Measurements from ENCODE around the gene ELMO1. TPM values are rescaled to one million over a fixed set of nuclear protein-coding genes. Genes with fewer than 3 reads are reported as not detected.
"Not testable (repeated sequence)": the region's sequence is repeated elsewhere in the genome, so short reads cannot be mapped to it uniquely, and the experiment has no call there.

The ELMO1 gene
- total RNA-seq, 6 donors from 2014 or later, result 51.4 to 204 (median 73.7) TPM

DNA sequence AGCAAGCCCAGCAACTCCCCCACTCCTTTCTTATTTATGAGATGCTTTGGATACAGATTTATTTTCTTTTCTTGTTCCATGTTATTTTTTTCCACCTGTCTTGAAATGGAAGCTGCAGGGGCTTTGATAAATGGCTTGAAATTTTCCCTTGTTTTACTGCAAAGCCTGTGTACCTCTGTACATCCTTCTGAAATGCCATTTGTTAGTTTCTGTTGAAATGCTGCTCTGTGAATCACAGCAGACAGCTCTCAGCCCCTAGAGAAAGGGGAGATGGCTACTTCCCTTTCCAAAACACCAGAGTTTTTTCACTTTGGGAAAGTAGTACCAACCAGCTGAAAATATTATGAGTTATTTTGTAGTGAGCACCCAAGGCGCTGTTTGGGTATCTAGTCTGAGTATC lies 304.2 kb downstream of the ELMO1 start:
- ATAC-seq (ENCODE audit: low FRiP score in 2 of 2) (no peak), DNase-seq (no peak)
- Histone ChIP-seq H3K27me3 (no peaks in the 10 kb centered on the region), H3K36me3 (no peaks in the 10 kb centered on the region), H3K4me3 (no peak overlapping the region), H3K9me3 (peaks cover 0 to 13% (median 10%) of the 10 kb centered on the region in 4 donors), H3K4me1 (no peaks in the 10 kb centered on the region), H3K27ac (no peak overlapping the region)
- TF ChIP-seq POLR2AphosphoS5 (IDR thresholded peaks at IDR 0.05) (no peak), POLR2A (IDR thresholded peaks at IDR 0.05) (no peak), EP300 (IDR thresholded peaks at IDR 0.05) (no peak)
- TF ChIP-seq, protein P1, sequence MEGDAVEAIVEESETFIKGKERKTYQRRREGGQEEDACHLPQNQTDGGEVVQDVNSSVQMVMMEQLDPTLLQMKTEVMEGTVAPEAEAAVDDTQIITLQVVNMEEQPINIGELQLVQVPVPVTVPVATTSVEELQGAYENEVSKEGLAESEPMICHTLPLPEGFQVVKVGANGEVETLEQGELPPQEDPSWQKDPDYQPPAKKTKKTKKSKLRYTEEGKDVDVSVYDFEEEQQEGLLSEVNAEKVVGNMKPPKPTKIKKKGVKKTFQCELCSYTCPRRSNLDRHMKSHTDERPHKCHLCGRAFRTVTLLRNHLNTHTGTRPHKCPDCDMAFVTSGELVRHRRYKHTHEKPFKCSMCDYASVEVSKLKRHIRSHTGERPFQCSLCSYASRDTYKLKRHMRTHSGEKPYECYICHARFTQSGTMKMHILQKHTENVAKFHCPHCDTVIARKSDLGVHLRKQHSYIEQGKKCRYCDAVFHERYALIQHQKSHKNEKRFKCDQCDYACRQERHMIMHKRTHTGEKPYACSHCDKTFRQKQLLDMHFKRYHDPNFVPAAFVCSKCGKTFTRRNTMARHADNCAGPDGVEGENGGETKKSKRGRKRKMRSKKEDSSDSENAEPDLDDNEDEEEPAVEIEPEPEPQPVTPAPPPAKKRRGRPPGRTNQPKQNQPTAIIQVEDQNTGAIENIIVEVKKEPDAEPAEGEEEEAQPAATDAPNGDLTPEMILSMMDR (IDR thresholded peaks at IDR 0.05), result no peak
- 96 to 100% methylated on average over 1 of the region's 1 CpG for WGBS, 2 donors

DNA sequence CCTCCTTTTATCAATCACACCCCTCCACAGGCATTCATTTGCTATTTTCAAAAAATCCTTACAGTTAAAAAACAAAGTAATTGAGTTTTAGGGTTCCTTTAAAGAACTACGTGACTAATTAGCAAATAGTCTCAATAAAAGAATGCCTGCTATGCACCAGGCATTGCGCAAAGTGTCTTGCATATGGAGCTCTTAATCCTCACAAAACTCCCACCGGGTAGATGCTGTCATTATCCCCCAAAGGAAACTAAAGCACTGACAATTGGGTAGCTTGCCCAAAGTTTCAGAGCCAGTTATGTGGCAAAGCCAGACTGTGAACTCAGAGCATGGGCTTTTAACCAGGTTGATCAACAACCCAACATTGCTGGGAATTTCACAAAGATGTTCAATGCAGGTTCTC lies 305.7 kb downstream of the ELMO1 start:
- no peaks in the 10 kb centered on the region for H3K36me3 ChIP-seq
- H3K27ac ChIP-seq, result no peak overlapping the region
- 74 to 78% methylated on average over 3 of the region's 3 CpGs for WGBS, 2 donors
- DNase-seq (no peak), ATAC-seq (ENCODE audit: low FRiP score in 2 of 2) (no peak)
- H3K9me3 ChIP-seq, result peaks cover 0 to 17% (median 13%) of the 10 kb centered on the region in 4 donors
- no peak overlapping the region for H3K4me3 ChIP-seq
- H3K27me3 ChIP-seq, result no peaks in the 10 kb centered on the region
- TF ChIP-seq, protein P1 (IDR thresholded peaks at IDR 0.05), result no peak
- TF ChIP-seq EP300 (IDR thresholded peaks at IDR 0.05) (no peak), POLR2AphosphoS5 (IDR thresholded peaks at IDR 0.05) (no peak), POLR2A (IDR thresholded peaks at IDR 0.05) (no peak)
- H3K4me1 ChIP-seq, result no peaks in the 10 kb centered on the region

DNA sequence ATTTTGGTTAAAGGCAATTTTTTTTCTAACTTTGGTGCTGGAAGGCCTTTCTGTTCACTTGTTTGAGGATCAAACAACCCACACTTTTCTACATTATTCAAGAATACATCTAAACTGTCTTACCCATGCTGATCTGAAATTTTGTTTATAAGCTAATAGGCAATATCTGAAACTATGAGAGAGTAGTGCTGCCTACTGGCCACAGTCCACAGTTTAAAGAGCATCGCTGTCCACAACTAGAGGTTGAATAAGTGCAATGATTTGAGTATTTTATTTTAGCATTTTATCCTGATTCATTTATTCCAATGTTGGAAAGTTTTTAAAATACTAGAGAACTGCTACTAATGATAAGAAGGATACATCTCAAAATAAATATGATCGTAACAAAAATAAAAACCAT lies 306.9 kb downstream of the ELMO1 start:
- TF ChIP-seq POLR2AphosphoS5 (IDR thresholded peaks at IDR 0.05) (no peak), POLR2A (IDR thresholded peaks at IDR 0.05) (no peak), EP300 (IDR thresholded peaks at IDR 0.05) (no peak)
- TF ChIP-seq, protein P1 (IDR thresholded peaks at IDR 0.05), result no peak
- Histone ChIP-seq H3K27me3 (no peaks in the 10 kb centered on the region), H3K4me3 (no peak overlapping the region), H3K4me1 (no peaks in the 10 kb centered on the region), H3K36me3 (no peaks in the 10 kb centered on the region), H3K27ac (no peak overlapping the region), H3K9me3 (peaks cover 0 to 17% (median 13%) of the 10 kb centered on the region in 4 donors)
- no peak for DNase-seq
- ATAC-seq (ENCODE audit: low FRiP score in 2 of 2), result no peak
- WGBS, 2 donors, result 98 to 100% methylated on average over 2 of the region's 2 CpGs

DNA sequence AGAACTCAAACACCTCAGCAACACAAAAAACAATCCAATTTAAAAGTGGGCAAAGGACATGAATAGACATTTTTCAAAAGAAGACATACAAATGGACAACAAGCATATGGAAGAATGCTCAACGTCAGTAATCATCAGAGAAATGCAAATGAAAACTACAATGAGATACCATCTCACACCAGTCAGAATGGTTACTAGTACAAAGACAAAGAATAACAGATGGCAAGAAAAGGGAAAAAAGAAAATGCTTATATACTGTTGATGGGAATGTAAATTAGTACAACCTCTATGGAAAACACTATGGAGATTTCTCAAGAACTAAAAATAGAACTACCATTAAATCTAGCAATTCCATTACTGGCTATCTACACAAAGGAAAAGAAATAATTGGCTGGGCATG lies 314.8 kb downstream of the ELMO1 start:
- H3K27ac ChIP-seq; H3K4me1 ChIP-seq; H3K9me3 ChIP-seq; H3K27me3 ChIP-seq; DNase-seq; H3K4me3 ChIP-seq; ATAC-seq (ENCODE audit: low FRiP score in 2 of 2): not testable (repeated sequence)
- 75 to 89% methylated on average over 1 of the region's 1 CpG for WGBS, 2 donors
- H3K36me3 ChIP-seq, result peaks cover 0 to 16% (median 0%) of the 10 kb centered on the region in 4 donors

DNA sequence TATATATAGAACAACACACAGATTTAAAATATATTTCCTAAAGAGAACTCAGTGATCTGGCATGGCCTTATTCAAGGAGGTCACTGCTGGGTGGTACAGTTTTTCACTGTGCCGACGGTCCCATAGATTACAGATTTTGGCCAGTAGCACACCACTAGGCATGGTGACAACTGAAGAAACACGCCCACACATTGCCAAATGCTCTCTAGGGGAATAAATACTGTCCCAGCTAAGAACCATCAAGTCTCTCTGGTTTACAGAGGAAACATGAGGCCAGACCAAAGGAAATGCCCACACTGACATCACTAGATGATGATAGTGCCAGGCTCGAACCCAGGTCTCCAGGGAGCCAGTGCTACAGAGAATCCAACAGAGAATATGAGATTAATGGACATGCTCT lies 316.8 kb downstream of the ELMO1 start:
- 85 to 88% methylated on average over 4 of the region's 4 CpGs for WGBS, 2 donors
- Histone ChIP-seq H3K9me3 (no peaks in the 10 kb centered on the region), H3K4me1 (peaks cover 0 to 12% (median 2%) of the 10 kb centered on the region in 4 donors), H3K27ac (no peak overlapping the region), H3K36me3 (peaks cover 0 to 16% (median 0%) of the 10 kb centered on the region in 4 donors), H3K4me3 (no peak overlapping the region), H3K27me3 (no peaks in the 10 kb centered on the region)
- TF ChIP-seq, protein P1 (IDR thresholded peaks at IDR 0.05), result no peak
- TF ChIP-seq EP300 (IDR thresholded peaks at IDR 0.05), result no peak
- no peak for TF ChIP-seq POLR2AphosphoS5 (IDR thresholded peaks at IDR 0.05)
- no peak for TF ChIP-seq POLR2A (IDR thresholded peaks at IDR 0.05)
- ATAC-seq (ENCODE audit: low FRiP score in 2 of 2) (no peak), DNase-seq (no peak)
